Naive thymus-derived CD8-positive, alpha-beta T cell (primary cell): Measurements from ENCODE around the gene LTBR. TPM values are rescaled to one million over a fixed set of nuclear protein-coding genes. Genes with fewer than 3 reads are reported as not detected.

Experiments
- ATAC-seq, 2 donors: fragments of 150-1000 bp; cut with Tn5 transposase in 1 of 2; sonication (Bioruptor Pico), chemical (Tn5 transposase) in 1 of 2; 1 replicate in 1 of 2; 2 replicates in 1 of 2; pipeline ENCODE4 v1.10.0; 2021; ENCODE audit warnings: mild to moderate bottlenecking in 2 of 2, moderate library complexity in 2 of 2
- POLR2A ChIA-PET: fragments of 350-600 bp; sonication (Branson Sonifier 250); formaldehyde crosslinking; loops from one replicate; lab custom pipeline; 2021; ENCODE audit warnings: antibody characterized with exemption; lab: Charles Lee
- DNase-seq, 10 donors: peaks; one replicate each; pipeline versions ENCODE4 v3.0.0 to v3.0.0-alpha.2; 2020 to 2022
- H3K27ac Mint-ChIP-seq, 10 donors: one replicate each; pipeline ENCODE4 v1.8.0; 2020 to 2022; ENCODE audit warnings: mild to moderate bottlenecking in 10 of 10, mixed read lengths in 10 of 10, moderate library complexity in 4 of 10, inconsistent platforms in 1 of 10
- H3K27me3 Mint-ChIP-seq, 5 donors: one replicate each; pipeline ENCODE4 v1.8.0; 2021 to 2022; ENCODE audit warnings: mixed read lengths in 5 of 5
- H3K36me3 Mint-ChIP-seq, 3 donors: one replicate each; pipeline ENCODE4 v1.8.0; 2020 to 2022; ENCODE audit warnings: mixed read lengths in 3 of 3, mild to moderate bottlenecking in 2 of 3, inconsistent platforms in 1 of 3
- H3K4me1 Mint-ChIP-seq, 4 donors: one replicate each; pipeline ENCODE4 v1.8.0; 2021 to 2022; ENCODE audit warnings: mixed read lengths in 4 of 4
- H3K4me3 Mint-ChIP-seq, 10 donors: one replicate each; pipeline ENCODE4 v1.8.0; 2020 to 2022; ENCODE audit warnings: mild to moderate bottlenecking in 10 of 10, mixed read lengths in 10 of 10, moderate library complexity in 6 of 10, inconsistent platforms in 1 of 10
- H3K9me3 Mint-ChIP-seq, 9 donors: one replicate each; pipeline ENCODE4 v1.8.0; 2020 to 2022; ENCODE audit warnings: mixed read lengths in 9 of 9, mild to moderate bottlenecking in 3 of 9, inconsistent platforms in 1 of 9, moderate library complexity in 1 of 9
- polyA plus RNA-seq, 3 donors: library from polyadenylated mRNA; unstranded; fragments of 300-500 nt; fragmentation: Illumina TruSeq; gene quantifications; one replicate each; pipeline ENCODE4 v1.2.3, GENCODE V29; 2021
- total RNA-seq, 8 experiments: library from RNA in 2 of 8; stranded (reverse) in 2 of 8; gene quantifications; one replicate each; pipeline ENCODE4 v1.2.3 and lab custom pipeline; 2021 to 2026

Gene LTBR
- total and polyA plus RNA-seq, 5 experiments from 2014 or later, result 0.23 to 0.93 (median 0.91) TPM; not detected in 2

GRCh38 chr12:6392504-6392903 is 8.5 kb downstream of the LTBR start:
- Mint-ChIP-seq H3K4me1 (peaks cover 0 to 5% (median under 1%) of the 10 kb centered on the region in 4 donors), H3K9me3 (no peaks in the 10 kb centered on the region), H3K27ac (no peak overlapping the region), H3K36me3 (no peaks in the 10 kb centered on the region), H3K4me3 (no peak overlapping the region), H3K27me3 (peaks cover 0 to 2% (median 0%) of the 10 kb centered on the region in 5 donors)
- POLR2A ChIA-PET, result interaction anchor here (0.7 to 1.3 kb wide), 2 partner anchors 78 to 275 kb away, joined by 3 to 5 read pairs; partner anchors contain the start of gene VAMP1
- no peak for DNase-seq
- ATAC-seq, result no peak

- no peak overlapping the region for H3K4me3 Mint-ChIP-seq
- peaks cover 0 to 5% (median 0%) of the 10 kb centered on the region in 4 donors for H3K4me1 Mint-ChIP-seq
Measured at GRCh38 chr12:6393109-6393508, 9.1 kb downstream of the LTBR start.

GRCh38 chr12:6394398-6394797 is 10.4 kb downstream of the LTBR start:
- H3K27me3 Mint-ChIP-seq, result no peaks in the 10 kb centered on the region
- no peak overlapping the region for H3K27ac Mint-ChIP-seq
- ATAC-seq (no peak), DNase-seq (no peak)
- no peaks in the 10 kb centered on the region for H3K4me1 Mint-ChIP-seq
- no peaks in the 10 kb centered on the region for H3K9me3 Mint-ChIP-seq
- no peak overlapping the region for H3K4me3 Mint-ChIP-seq
- POLR2A ChIA-PET, result no interaction called here
- no peaks in the 10 kb centered on the region for H3K36me3 Mint-ChIP-seq

More at GRCh38 chr12:6393109-6393508, 9.1 kb downstream of the LTBR start:
- POLR2A ChIA-PET, result interaction anchor here (0.5 to 1.3 kb wide), 2 partner anchors 72 to 77 kb away, joined by 3 read pairs; partner anchors contain the start of gene VAMP1
- ATAC-seq, result no peak
- H3K36me3 Mint-ChIP-seq, result no peaks in the 10 kb centered on the region
- H3K9me3 Mint-ChIP-seq, result no peaks in the 10 kb centered on the region
- no peak for DNase-seq
- H3K27ac Mint-ChIP-seq, result no peak overlapping the region
- no peaks in the 10 kb centered on the region for H3K27me3 Mint-ChIP-seq

- H3K36me3 Mint-ChIP-seq, result no peaks in the 10 kb centered on the region
- DNase-seq (no peak), ATAC-seq (no peak)
- H3K4me1 Mint-ChIP-seq, result no peaks in the 10 kb centered on the region
- peak overlapping the region in 1 of 10 donors; percentile 7 for H3K27ac Mint-ChIP-seq
- H3K4me3 Mint-ChIP-seq, result no peak overlapping the region
- no peaks in the 10 kb centered on the region for H3K9me3 Mint-ChIP-seq
- POLR2A ChIA-PET, result no interaction called here
- no peaks in the 10 kb centered on the region for H3K27me3 Mint-ChIP-seq
Measured at GRCh38 chr12:6396031-6396430, 12.1 kb downstream of the LTBR start.

- no peaks in the 10 kb centered on the region for H3K27me3 Mint-ChIP-seq
Measured at GRCh38 chr12:6399884-6400644, 16.1 kb downstream of the LTBR start.

GRCh38 chr12:6404390-6404789 is 20.4 kb downstream of the LTBR start:
- Mint-ChIP-seq H3K27me3 (no peaks in the 10 kb centered on the region), H3K27ac (no peak overlapping the region), H3K4me3 (no peak overlapping the region), H3K9me3 (no peaks in the 10 kb centered on the region), H3K36me3 (no peaks in the 10 kb centered on the region), H3K4me1 (peaks cover 0 to 4% (median 0%) of the 10 kb centered on the region in 4 donors)
- POLR2A ChIA-PET, result no interaction called here
- ATAC-seq, result no peak
- no peak for DNase-seq

More at GRCh38 chr12:6399884-6400644, 16.1 kb downstream of the LTBR start:
- POLR2A ChIA-PET, result interaction anchor here (0.8 kb wide), 1 partner anchor 67 kb away, joined by 3 read pairs; no protein-coding TSS in a partner anchor
- Mint-ChIP-seq H3K27ac (no peak overlapping the region), H3K9me3 (no peaks in the 10 kb centered on the region), H3K36me3 (no peaks in the 10 kb centered on the region), H3K4me1 (no peaks in the 10 kb centered on the region), H3K4me3 (no peak overlapping the region)
- no peak for ATAC-seq
- DNase-seq, result no peak

GRCh38 chr12:6405963-6406362 is 22.0 kb downstream of the LTBR start:
- no peak overlapping the region for H3K4me3 Mint-ChIP-seq

GRCh38 chr12:6407236-6407954 is 23.4 kb downstream of the LTBR start:
- no peak for ATAC-seq
- H3K9me3 Mint-ChIP-seq, result no peaks in the 10 kb centered on the region

More at GRCh38 chr12:6405963-6406362, 22.0 kb downstream of the LTBR start:
- Mint-ChIP-seq H3K27me3 (no peaks in the 10 kb centered on the region), H3K9me3 (no peaks in the 10 kb centered on the region), H3K36me3 (no peaks in the 10 kb centered on the region), H3K27ac (no peak overlapping the region), H3K4me1 (peaks cover 0 to 4% (median 0%) of the 10 kb centered on the region in 4 donors)
- no peak for DNase-seq
- POLR2A ChIA-PET, result no interaction called here
- no peak for ATAC-seq

GRCh38 chr12:6416596-6416995 is 32.6 kb downstream of the LTBR start:
- H3K4me1 Mint-ChIP-seq, result peaks cover 3 to 9% (median 5%) of the 10 kb centered on the region in 4 donors
- H3K36me3 Mint-ChIP-seq, result no peaks in the 10 kb centered on the region
- H3K27ac Mint-ChIP-seq, result peak overlapping the region in 2 of 10 donors; percentile 48 to 76
- no peak overlapping the region for H3K4me3 Mint-ChIP-seq
- POLR2A ChIA-PET, result interaction anchor here (2.1 kb wide), 1 partner anchor 47 kb away, joined by 5 read pairs; no protein-coding TSS in a partner anchor
- no peak for ATAC-seq
- no peak for DNase-seq
- H3K9me3 Mint-ChIP-seq, result no peaks in the 10 kb centered on the region
- peaks cover 0 to 2% (median 0%) of the 10 kb centered on the region in 5 donors for H3K27me3 Mint-ChIP-seq

More at GRCh38 chr12:6407236-6407954, 23.4 kb downstream of the LTBR start:
- Mint-ChIP-seq H3K36me3 (no peaks in the 10 kb centered on the region), H3K4me3 (no peak overlapping the region), H3K4me1 (peaks cover 0 to 4% (median 0%) of the 10 kb centered on the region in 4 donors), H3K27me3 (no peaks in the 10 kb centered on the region), H3K27ac (no peak overlapping the region)
- DNase-seq, result no peak
- POLR2A ChIA-PET, result no interaction called here

GRCh38 chr12:6418796-6419195 is 34.8 kb downstream of the LTBR start:
- Mint-ChIP-seq H3K9me3 (no peaks in the 10 kb centered on the region), H3K27ac (no peak overlapping the region), H3K4me3 (no peak overlapping the region), H3K27me3 (peaks cover 0 to 2% (median 0%) of the 10 kb centered on the region in 5 donors), H3K36me3 (no peaks in the 10 kb centered on the region), H3K4me1 (peaks cover 8 to 15% (median 12%) of the 10 kb centered on the region in 4 donors)
- POLR2A ChIA-PET, result no interaction called here
- no peak for ATAC-seq
- DNase-seq, result no peak

- Mint-ChIP-seq H3K27ac (no peak overlapping the region), H3K36me3 (no peaks in the 10 kb centered on the region), H3K4me3 (no peak overlapping the region), H3K4me1 (peaks cover 8 to 23% (median 19%) of the 10 kb centered on the region in 4 donors), H3K9me3 (no peaks in the 10 kb centered on the region), H3K27me3 (peaks cover 0 to 2% (median 0%) of the 10 kb centered on the region in 5 donors)
- DNase-seq, result no peak
- ATAC-seq, result no peak
- POLR2A ChIA-PET, result interaction anchor here (0.9 kb wide), 1 partner anchor 45 kb away, joined by 3 read pairs; no protein-coding TSS in a partner anchor
Measured at GRCh38 chr12:6420364-6420763, 36.4 kb downstream of the LTBR start.

- peak; percentile 62 to 71 for ATAC-seq
- Mint-ChIP-seq H3K36me3 (no peaks in the 10 kb centered on the region), H3K4me3 (peak overlapping the region in 7 of 10 donors; percentile 0 to 55 (median 25))
Measured at GRCh38 chr12:6423267-6424007, 39.5 kb downstream of the LTBR start.

More at GRCh38 chr12:6423267-6424007, 39.5 kb downstream of the LTBR start:
- Mint-ChIP-seq H3K4me1 (peaks cover 20 to 46% (median 38%) of the 10 kb centered on the region in 4 donors), H3K27me3 (no peaks in the 10 kb centered on the region), H3K9me3 (no peaks in the 10 kb centered on the region), H3K27ac (peak overlapping the region; percentile 71 to 93 (median 87))
- peak; percentile 45 to 91 (median 76) for DNase-seq
- POLR2A ChIA-PET, result interaction anchor here (0.6 to 8.0 kb wide), 15 partner anchors 10 to 115 kb away, joined by 3 to 248 read pairs (median 7); partner anchors contain the start of genes CD27, MRPL51, NCAPD2 and TAPBPL
